HCT116 (cell line): ENCODE measurements around the gene DRD2.

Source experiments
- ATF3 ChIP-seq: IDR thresholded peaks from 2 replicates; pipeline ENCODE4 v1.6.1; 2012
- EZH2 ChIP-seq: fragments of 200-600 bp; sonication (generic); IDR thresholded peaks from 2 replicates; pipeline ENCODE4 v1.6.1; 2017; ENCODE audit warnings: antibody characterized with exemption, mixed run types
- TCF7L2 ChIP-seq: IDR thresholded peaks from 2 replicates; pipeline ENCODE4 v1.7.0; 2011; ENCODE audit warnings: borderline replicate concordance, inconsistent platforms; ENCODE audit not compliant: insufficient read depth, insufficient read length; ENCODE audit errors: extremely low read depth
- TF ChIP-seq, protein P1 (sequence below): IDR thresholded peaks from 2 replicates; pipeline ENCODE4 v1.6.1; 2012; ENCODE audit warnings: low read depth

GRCh38 chr11:113444502-113445123 lies 30.6 kb downstream of the DRD2 start:
- TF ChIP-seq EZH2: no peak
- TF ChIP-seq, protein P1, sequence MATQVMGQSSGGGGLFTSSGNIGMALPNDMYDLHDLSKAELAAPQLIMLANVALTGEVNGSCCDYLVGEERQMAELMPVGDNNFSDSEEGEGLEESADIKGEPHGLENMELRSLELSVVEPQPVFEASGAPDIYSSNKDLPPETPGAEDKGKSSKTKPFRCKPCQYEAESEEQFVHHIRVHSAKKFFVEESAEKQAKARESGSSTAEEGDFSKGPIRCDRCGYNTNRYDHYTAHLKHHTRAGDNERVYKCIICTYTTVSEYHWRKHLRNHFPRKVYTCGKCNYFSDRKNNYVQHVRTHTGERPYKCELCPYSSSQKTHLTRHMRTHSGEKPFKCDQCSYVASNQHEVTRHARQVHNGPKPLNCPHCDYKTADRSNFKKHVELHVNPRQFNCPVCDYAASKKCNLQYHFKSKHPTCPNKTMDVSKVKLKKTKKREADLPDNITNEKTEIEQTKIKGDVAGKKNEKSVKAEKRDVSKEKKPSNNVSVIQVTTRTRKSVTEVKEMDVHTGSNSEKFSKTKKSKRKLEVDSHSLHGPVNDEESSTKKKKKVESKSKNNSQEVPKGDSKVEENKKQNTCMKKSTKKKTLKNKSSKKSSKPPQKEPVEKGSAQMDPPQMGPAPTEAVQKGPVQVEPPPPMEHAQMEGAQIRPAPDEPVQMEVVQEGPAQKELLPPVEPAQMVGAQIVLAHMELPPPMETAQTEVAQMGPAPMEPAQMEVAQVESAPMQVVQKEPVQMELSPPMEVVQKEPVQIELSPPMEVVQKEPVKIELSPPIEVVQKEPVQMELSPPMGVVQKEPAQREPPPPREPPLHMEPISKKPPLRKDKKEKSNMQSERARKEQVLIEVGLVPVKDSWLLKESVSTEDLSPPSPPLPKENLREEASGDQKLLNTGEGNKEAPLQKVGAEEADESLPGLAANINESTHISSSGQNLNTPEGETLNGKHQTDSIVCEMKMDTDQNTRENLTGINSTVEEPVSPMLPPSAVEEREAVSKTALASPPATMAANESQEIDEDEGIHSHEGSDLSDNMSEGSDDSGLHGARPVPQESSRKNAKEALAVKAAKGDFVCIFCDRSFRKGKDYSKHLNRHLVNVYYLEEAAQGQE: no peak
- TF ChIP-seq TCF7L2: no peak
- no peak for TF ChIP-seq ATF3
